Activated CD4-positive, alpha-beta T cell treated with anti-CD3 and anti-CD28 coated beads, Interleukin-2, amount 50 U/mL, for 1 hour (primary cell): Measurements from ENCODE around the gene HIPK3.

Source experiments
- DNase-seq: peaks from one replicate; pipeline ENCODE4 v3.0.0-alpha.2; 2020

Gene HIPK3

DNA sequence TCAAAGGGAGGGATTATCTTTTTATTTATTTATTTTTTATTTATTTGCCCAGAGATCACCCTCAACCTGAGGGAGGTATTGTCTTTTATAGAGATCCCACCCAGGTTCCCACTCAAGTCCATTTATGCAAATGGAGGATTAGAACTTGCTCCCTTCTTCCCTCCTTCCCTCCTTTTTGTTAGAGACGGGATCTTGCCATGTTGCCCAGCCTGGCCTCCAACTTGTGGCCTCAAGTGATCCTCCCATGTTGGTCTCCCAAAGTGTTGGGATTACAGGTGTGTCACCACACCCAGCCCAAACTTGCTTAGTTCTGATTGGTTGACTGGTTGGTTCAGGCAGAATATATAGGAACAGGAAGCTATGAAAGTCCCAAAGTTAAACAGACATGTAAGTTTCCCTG is 51.9 kb downstream of the HIPK3 start:
- no peak for DNase-seq

DNA sequence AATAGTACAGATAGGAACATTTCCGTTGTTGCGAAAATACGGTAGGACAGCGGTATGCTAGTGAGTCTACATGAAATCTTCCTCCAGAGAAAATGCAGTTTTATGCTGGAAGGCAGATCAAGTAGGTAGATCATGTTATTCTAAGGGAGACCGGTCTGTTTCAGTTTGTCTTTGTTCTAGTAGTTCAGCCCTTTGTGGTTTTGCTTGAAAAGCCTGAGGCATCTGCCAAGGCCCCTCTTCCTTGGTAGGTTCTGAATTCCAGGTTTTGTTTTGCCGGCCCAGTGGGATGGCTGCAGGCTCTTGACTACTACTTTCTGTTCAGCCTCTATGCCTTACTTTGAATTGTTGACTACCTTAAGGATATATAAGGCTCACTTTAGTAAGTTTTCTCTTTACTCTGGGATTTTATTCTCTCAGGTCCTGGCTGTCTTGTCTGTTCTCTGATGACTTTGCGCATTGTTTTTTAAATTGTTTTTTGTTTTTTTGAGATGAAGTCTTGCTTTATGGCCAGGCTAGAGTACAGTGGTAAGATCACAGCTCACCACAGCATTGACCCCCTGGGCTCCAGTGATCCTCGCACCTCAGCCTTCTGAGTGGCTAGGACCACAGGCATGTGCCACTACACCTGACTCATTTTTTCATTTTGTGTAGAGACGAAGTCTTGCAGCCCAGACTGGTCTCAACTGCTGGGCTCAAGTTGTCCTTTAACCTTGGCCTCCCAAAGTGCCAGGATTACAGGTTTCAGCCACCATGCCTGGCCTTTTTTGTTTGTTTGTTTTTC is 53.7 kb downstream of the HIPK3 start:
- no peak for DNase-seq

GRCh38 chr11:33311680-33312079 is 54.5 kb downstream of the HIPK3 start:
- DNase-seq, result no peak

DNA sequence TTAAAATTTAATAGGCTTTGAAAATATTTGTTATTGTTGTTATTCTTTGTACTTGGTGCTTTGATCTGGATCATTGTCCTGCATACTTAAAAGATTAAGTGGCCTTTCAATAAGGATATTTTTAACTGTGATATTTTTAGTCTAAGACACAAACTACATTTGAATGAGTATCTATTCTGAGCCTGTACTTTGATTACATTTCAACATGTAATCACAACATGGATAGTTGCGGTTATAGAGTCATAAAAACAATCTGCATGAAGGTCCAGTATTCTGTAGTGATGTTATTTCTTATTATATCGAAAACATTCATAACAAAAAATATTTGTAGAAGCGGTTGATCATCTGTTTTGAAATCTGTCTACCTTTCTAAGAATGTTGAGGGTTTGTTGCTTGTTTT is 58.6 kb downstream of the HIPK3 start:
- DNase-seq, result no peak

GRCh38 chr11:33317662-33318061 is 60.5 kb downstream of the HIPK3 start:
- no peak for DNase-seq

DNA sequence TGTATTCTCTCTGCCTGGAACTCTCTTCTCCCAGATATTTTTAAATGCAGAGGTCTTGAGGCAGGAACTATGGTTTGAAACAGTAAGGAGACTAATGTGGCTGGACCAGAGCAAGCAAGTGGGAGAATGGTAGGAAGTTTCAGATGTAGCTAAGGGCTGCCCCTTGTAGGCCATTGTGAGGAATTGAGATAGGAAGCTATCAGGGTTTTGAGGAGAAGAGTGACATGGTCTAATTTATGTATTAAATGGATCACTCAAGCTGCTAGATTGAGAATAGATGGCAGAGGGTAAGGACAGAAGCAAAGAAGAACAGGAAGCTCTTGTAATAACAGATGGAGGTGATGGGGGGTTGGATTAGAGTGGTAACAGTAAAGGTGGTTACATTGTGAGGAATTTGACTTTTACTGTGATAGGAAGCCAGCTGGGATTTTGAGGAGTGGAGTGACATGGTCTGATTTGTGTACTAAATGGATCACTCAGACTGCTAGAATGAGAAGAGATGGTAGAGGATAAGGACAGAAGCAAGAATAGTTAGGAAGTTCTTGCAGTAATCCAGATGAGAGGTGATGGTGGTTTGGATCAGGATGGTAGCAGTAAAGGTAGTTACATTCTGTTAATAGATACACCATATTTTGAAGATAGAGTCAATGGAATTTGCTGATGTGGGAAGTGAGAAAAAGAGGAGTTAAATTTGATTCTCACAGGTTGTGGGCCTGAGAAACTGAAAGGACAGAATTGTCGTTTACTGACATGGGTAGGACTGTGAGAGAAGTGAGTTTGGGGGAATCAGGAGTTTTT is 63.0 kb downstream of the HIPK3 start:
- DNase-seq, result no peak

- no peak for DNase-seq
Measured at GRCh38 chr11:33320814-33321330, 63.7 kb downstream of the HIPK3 start.

DNA sequence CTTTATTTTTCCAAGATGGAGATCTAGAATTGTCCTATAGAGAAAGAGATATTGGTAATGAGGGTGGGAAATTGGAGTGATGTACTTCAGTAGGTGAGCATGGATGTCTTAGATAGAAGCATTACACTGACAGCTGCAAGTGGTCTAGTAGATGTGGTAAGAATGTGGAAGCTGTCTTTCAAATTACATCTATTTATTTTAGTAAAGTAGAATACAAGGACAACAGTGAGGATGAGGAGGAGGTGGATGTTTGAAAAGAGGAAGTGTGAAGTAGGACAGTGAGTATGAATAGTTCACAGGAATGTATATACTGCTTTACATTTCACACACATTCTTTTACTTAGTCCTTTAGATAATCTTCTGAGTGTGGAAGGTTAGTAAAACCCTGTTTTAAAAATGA is 64.2 kb downstream of the HIPK3 start:
- DNase-seq, result no peak

GRCh38 chr11:33323421-33323820 is 66.2 kb downstream of the HIPK3 start:
- no peak for DNase-seq

GRCh38 chr11:33324302-33324985 is 67.3 kb downstream of the HIPK3 start:
- DNase-seq, result no peak

GRCh38 chr11:33325451-33325850 is 68.3 kb downstream of the HIPK3 start:
- no peak for DNase-seq

DNA sequence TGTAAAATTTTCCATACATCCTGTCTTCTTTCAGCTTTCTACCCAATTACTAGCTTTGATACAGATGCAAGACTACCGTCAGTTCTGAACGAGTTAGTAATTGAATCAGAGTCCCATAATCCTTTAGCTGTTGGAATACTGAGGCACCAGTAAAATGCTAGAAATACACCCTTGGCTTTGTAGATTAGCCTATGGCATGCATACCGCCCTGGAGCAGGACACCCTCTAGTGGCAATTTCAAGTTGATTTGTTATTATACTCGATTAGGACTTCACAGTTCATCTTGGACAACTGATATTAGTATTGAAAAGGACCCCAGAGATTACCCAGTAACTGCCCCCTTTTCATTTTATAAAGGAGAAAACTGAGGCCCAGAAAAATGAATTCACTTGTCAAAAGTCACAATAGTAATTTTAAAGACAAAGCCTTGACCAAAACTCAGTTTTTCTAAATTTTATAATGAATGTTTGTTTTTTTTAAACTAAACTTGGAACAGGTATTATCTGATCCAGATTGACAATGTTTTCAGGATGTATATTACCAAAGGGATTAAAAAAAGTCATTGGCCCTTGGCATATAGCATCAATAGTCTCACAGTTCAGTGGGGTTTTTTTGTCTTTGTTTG is 72.6 kb downstream of the HIPK3 start:
- peak; percentile 26 for DNase-seq

GRCh38 chr11:33333816-33334215 is 76.6 kb downstream of the HIPK3 start:
- DNase-seq, result no peak

DNA sequence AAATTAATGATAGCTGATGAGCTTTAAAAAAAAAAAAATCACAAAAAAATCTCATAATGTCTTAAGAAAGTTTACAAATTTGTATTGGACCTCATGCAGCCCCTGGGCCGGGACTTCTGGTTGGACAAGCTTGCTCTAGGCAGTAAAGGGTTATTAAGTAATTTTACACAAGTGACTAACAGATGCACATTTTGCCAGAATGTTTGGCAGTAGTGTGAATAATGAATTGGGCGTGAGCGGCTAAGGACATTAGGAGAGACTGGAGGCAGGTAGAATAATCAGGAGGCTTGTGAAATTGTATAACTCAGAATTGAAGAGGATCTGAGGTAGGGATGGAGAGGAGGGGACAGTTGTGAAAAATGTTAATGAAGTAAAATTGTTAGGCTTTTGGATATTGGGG is 77.4 kb downstream of the HIPK3 start:
- no peak for DNase-seq

GRCh38 chr11:33339247-33339646 is 82.1 kb downstream of the HIPK3 start:
- DNase-seq, result no peak

- no peak for DNase-seq
Measured at GRCh38 chr11:33344611-33345010, 87.4 kb downstream of the HIPK3 start.

DNA sequence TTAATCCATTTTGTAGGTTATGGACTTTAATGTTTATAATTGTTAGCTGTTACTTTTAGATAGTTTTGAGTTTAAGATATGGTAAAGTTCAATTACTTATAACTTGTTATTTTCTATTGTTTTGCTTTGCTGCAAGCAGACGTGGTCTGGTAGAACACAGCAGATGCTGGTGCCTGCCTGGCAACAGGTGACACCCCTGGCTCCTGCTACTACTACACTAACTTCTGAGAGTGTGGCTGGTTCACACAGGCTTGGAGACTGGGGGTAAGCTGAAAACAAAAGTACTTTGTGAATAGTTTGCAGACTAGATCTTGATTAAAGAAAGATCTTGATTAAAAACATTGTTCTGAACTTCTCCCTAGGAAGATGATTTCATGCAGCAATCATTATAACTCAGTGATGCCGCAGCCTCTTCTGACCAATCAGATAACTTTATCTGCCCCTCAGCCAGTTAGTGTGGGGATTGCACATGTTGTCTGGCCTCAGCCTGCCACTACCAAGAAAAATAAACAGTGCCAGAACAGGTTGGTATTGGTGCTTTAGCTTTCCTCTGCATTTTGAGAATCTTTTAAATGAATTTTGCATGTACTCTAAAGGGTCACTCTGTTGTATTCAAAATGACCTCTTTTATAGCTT is 90.4 kb downstream of the HIPK3 start:
- no peak for DNase-seq

- DNase-seq, result no peak
Measured at GRCh38 chr11:33350287-33350686, 93.1 kb downstream of the HIPK3 start.

- DNase-seq, result no peak
Measured at GRCh38 chr11:33358150-33358831, 101.1 kb downstream of the HIPK3 start.

- no peak for DNase-seq
Measured at GRCh38 chr11:33360642-33361041, 103.5 kb downstream of the HIPK3 start.

DNA sequence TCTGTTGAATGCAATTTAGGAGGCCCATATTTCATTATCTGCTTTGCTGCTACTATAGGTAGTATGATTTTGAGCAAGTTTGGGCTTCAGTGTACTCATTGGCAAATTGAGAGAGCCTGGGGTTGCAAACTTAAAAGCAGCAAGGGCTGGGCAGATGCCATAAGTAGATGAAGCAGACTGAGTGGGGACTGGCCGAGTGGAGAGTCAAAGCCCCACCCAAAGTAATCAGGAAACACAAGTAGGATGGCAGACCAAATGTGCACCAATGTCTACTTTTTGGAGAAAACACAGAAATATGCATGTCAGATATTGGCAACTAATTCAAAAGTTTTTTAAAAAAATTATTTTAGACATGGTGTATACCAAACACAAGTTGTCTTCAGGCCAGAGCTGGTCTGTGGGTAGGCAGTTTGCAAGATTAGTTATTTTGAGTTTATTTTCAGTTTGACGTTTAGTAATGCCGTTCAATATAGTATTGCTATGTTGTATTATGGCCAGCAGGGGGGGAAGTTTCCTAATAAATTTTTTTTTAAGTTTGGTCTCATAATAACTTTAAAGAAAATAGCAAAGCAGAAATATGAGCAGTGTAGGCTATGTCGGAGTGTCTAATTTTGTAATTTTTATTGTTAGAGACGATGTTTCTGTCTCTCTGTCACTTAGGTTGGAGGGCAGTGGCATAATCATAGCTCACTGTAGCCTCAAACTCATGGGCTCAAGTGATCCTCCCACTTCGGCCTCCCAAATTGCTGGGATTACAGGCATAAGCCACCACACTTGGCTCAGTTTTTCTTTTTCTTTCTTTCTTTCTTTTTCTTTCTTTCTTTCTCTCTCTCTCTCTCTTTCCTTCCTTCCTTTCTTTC is 105.1 kb downstream of the HIPK3 start:
- no peak for DNase-seq
